Transverse colon (tissue), 4 donors: ENCODE results near the gene ARHGEF11. TPM values are rescaled to one million over a fixed set of nuclear protein-coding genes. Genes with fewer than 3 reads are reported as not detected.
"Not testable (repeated sequence)": the region's sequence is repeated elsewhere in the genome, so short reads cannot be mapped to it uniquely, and the experiment has no call there.

Source experiments
- DNase-seq: peaks from one replicate; pipeline ENCODE4 v3.0.0-alpha.2; 2019
- H3K27ac ChIP-seq, 4 donors: fragments of 200-600 bp; sonication (generic); 2 replicates each; pipeline ENCODE4 v1.5.1; 2016 to 2018; ENCODE audit warnings: inconsistent platforms in 4 of 4
- H3K27me3 ChIP-seq: fragments of 200-600 bp; sonication (generic); 2 replicates; pipeline ENCODE4 v1.5.1; 2017; ENCODE audit warnings: inconsistent platforms
- H3K36me3 ChIP-seq, 4 donors: fragments of 200-600 bp; sonication (generic); 2 replicates each; pipeline ENCODE4 v1.5.1; 2017 to 2019; ENCODE audit warnings: inconsistent platforms in 4 of 4
- H3K4me1 ChIP-seq, 4 donors: fragments of 200-600 bp; sonication (generic); 2 replicates each; pipeline ENCODE4 v1.5.1; 2017 to 2020; ENCODE audit warnings: inconsistent platforms in 4 of 4
- H3K4me3 ChIP-seq, 4 donors: fragments of 200-600 bp; sonication (generic); 1 replicate in 1 of 4; 2 replicates in 3 of 4; pipeline versions ENCODE4 v1.5.1 to v1.6.1; 2017 to 2019; ENCODE audit warnings: inconsistent platforms in 4 of 4
- H3K9me3 ChIP-seq, 2 donors: fragments of 200-600 bp; sonication (generic); 2 replicates each; pipeline ENCODE4 v1.5.1; 2017 to 2019; ENCODE audit warnings: inconsistent platforms in 2 of 2
- CTCF ChIP-seq, 5 experiments: fragments of 200-600 bp in 3 of 5; fragments of 450-650 bp in 2 of 5; sonication (generic) in 3 of 5; IDR thresholded peaks; 1 replicate in 2 of 5; 2 replicates in 3 of 5; pipeline ENCODE4 v1.5.1; 2016 to 2017; ENCODE audit warnings: antibody characterized with exemption in 5 of 5, inconsistent platforms in 3 of 5, mild to moderate bottlenecking in 2 of 5, moderate library complexity in 1 of 5
- EP300 ChIP-seq: sonication (generic); formaldehyde crosslinking; IDR thresholded peaks from one replicate; pipeline ENCODE4 v1.6.1; 2017; ENCODE audit warnings: antibody characterized with exemption, low read depth
- POLR2A ChIP-seq: fragments of 450-650 bp; IDR thresholded peaks from one replicate; pipeline ENCODE4 v1.6.1; 2016; ENCODE audit warnings: antibody characterized with exemption, mild to moderate bottlenecking, moderate library complexity
- POLR2AphosphoS5 ChIP-seq, 3 donors: sonication (generic); formaldehyde crosslinking; IDR thresholded peaks; one replicate each; pipeline ENCODE4 v1.6.1; 2016; ENCODE audit warnings: antibody characterized with exemption in 3 of 3
- WGBS, 2 donors: methylation state at CpG; one replicate each; pipeline ENCODE4 v1.1.5; 2018; ENCODE audit warnings: low coverage in 1 of 2; 5-methylcytosine and 5-hydroxymethylcytosine counted together
- in situ Hi-C, 4 donors: fragments of 200-750 bp; cut with MboI; loops; one replicate each; pipeline versions ENCODE4 v1.15.0 to v1.15.1; 2017; ENCODE audit warnings: low sequenced_read_pairs in 3 of 4, low pct_ligation_motif_present in 1 of 4, low pct_unique_long_range_greater_than_20kb in 1 of 4
- intact Hi-C: fragments of 100-400 bp; cut with DNase I; formaldehyde crosslinking; loops from one replicate; pipeline ENCODE4 v1.15.1; 2023; ENCODE audit warnings: low total_unique reads
- total RNA-seq, 4 donors: library from RNA; depleted of rRNA; stranded (reverse); fragments of >200 nt; gene quantifications; one replicate each; pipeline ENCODE4 v1.1.0, GENCODE V29; 2016

The ARHGEF11 gene
- total RNA-seq, 4 donors from 2014 or later = 52.6 to 82.8 (median 62.1) TPM

- no peak overlapping the region for H3K27ac ChIP-seq
- in situ Hi-C loops (loop anchor here in 1 of 4 donors (10.0 kb wide), 1 partner anchor 139 kb away; no protein-coding TSS in a partner anchor), intact Hi-C loops (no loop called here)
- H3K27me3 ChIP-seq = peaks cover 14% of the 10 kb centered on the region
- WGBS, 2 donors = 33% methylated on average over 28 of the region's 35 CpGs; no CpG with 5 or more reads in 1 of the 2 donors
- peak overlapping the region in 1 of 4 donors; percentile 29 for H3K4me3 ChIP-seq
- H3K36me3 ChIP-seq = no peaks in the 10 kb centered on the region
- DNase-seq = peak; percentile 71
- no peaks in the 10 kb centered on the region for H3K9me3 ChIP-seq
- TF ChIP-seq CTCF (IDR thresholded peaks at IDR 0.05) = peak; percentile 54 to 70 (median 68)
- TF ChIP-seq EP300 = no peak
- no peak for TF ChIP-seq POLR2A
- no peak for TF ChIP-seq POLR2AphosphoS5 (IDR thresholded peaks at IDR 0.05)
- H3K4me1 ChIP-seq = peaks cover 2 to 9% (median 5%) of the 10 kb centered on the region in 4 donors
These were observed 28.6 kb upstream of the ARHGEF11 start for GRCh38 chr1:157073944-157074685.

DNA sequence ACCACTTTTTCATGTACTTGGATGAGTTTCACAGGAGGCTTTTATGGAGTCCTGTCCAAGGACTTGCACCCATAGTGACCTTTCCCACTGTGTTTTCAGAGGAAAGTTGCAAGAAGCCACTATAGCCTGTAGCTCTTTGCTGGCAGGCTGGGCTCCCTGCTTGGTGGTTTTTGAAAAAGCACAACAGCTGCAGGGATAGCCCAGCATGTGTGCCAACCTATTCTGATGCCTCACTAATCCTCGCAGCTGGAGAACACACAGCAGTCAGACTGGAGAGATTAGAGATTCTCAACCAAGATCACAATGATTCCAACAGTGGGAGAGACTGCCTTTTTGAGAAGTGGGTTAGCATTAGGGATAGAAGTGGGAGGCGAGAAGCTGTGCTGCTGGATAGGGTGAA is 24.1 kb upstream of the ARHGEF11 start:
- H3K27me3 ChIP-seq = peaks cover 7% of the 10 kb centered on the region
- intact Hi-C loops (no loop called here), in situ Hi-C loops (no loop called here)
- no peak for DNase-seq
- H3K27ac ChIP-seq = no peak overlapping the region
- H3K9me3 ChIP-seq = no peaks in the 10 kb centered on the region
- H3K36me3 ChIP-seq = no peaks in the 10 kb centered on the region
- H3K4me1 ChIP-seq = peaks cover 2 to 9% (median 5%) of the 10 kb centered on the region in 4 donors
- 91% methylated on average over 2 of the region's 2 CpGs; no CpG with 5 or more reads in 1 of the 2 donors for WGBS, 2 donors
- no peak overlapping the region for H3K4me3 ChIP-seq
- TF ChIP-seq POLR2A (no peak), CTCF (IDR thresholded peaks at IDR 0.05) (no peak), EP300 (no peak)

DNA sequence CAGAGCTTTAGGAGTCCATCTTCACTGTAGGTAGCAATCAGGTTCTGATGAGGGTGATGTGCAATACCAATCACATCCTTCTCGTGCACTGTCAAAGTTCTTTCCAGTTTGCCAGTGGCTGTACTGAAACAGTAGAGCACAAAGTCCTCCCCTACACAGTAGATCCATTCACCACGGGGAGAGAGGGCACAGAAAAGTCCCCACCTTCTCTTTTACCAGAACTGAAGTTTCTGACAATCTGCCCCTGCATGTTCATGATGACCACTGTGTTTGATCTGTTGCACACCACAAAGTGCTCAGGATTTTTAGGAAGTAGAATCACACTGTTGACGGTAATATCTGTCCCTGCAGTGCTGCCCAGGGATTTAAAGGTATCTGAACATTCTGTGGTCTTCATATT is 13.7 kb upstream of the ARHGEF11 start:
- H3K4me3 ChIP-seq, H3K27ac ChIP-seq, H3K36me3 ChIP-seq, intact Hi-C loops, H3K4me1 ChIP-seq, H3K27me3 ChIP-seq, DNase-seq, H3K9me3 ChIP-seq, in situ Hi-C loops: not testable (repeated sequence)
- 54 to 67% methylated on average over 2 to 3 of the region's 3 CpGs for WGBS, 2 donors

DNA sequence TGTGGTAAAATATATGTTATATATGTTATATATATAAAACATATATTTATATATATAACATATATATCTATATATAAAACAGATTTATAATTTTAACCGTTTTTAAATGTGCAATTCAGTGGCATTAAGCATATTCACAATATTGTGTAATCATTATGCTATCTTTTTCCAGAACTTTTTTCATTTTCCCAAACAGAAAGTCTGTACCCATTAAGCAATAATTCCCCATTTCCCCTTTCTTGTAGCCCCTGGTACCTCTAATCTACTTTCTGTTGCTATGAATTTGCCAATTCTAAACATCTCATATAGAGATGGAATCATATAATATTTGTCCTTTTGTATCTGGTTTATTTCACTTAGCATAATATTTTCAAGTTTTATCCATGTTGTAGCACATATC is 10.7 kb upstream of the ARHGEF11 start:
- 60 to 63% methylated on average over 1 of the region's 1 CpG for WGBS, 2 donors

DNA sequence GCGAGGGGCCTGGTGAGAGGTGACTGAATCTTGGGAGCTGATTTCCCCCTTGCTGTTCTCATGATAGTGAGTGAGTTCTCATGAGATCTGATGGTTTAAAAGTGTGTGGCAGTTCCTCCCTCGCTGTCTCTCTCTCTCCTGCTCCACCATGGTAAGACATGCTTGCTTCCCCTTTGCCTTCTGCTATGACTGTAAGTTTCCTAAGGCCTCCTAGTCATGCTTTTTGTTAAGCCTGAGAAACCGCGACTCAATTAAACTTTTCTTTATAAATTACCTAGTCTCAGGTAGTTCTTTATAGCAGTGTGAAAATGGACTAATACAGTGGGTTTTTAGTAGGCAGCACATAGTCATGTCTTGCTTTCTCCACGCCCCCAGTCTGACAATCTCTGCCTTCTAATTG is 10.2 kb upstream of the ARHGEF11 start:
- intact Hi-C loops = not testable (repeated sequence)
- WGBS, 2 donors = 78 to 82% methylated on average over 5 of the region's 5 CpGs

More for the DNA sequence above, 10.7 kb upstream of the ARHGEF11 start:
- peaks cover 5 to 15% of the 10 kb centered on the region in 2 donors for H3K9me3 ChIP-seq
- H3K27me3 ChIP-seq = peaks cover 3% of the 10 kb centered on the region
- H3K4me3 ChIP-seq = no peak overlapping the region
- intact Hi-C loops (no loop called here), in situ Hi-C loops (no loop called here)
- TF ChIP-seq CTCF (IDR thresholded peaks at IDR 0.05) = no peak
- no peak for TF ChIP-seq POLR2AphosphoS5 (IDR thresholded peaks at IDR 0.05)
- TF ChIP-seq EP300 = no peak
- TF ChIP-seq POLR2A = no peak
- H3K36me3 ChIP-seq = no peaks in the 10 kb centered on the region
- no peaks in the 10 kb centered on the region for H3K4me1 ChIP-seq
- no peak for DNase-seq
- H3K27ac ChIP-seq = no peak overlapping the region

More for the DNA sequence above, 10.2 kb upstream of the ARHGEF11 start:
- H3K4me1 ChIP-seq, DNase-seq, in situ Hi-C loops, H3K27me3 ChIP-seq, H3K36me3 ChIP-seq, H3K27ac ChIP-seq, H3K4me3 ChIP-seq: not testable (repeated sequence)
- peaks cover 5 to 11% of the 10 kb centered on the region in 2 donors for H3K9me3 ChIP-seq
